A673 (cell line): ENCODE results near the gene CRELD2.

Experiments used
- EZH2 ChIP-seq: fragments of 200-600 bp; sonication (generic); IDR thresholded peaks from 2 replicates; pipeline ENCODE4 v1.6.1; 2017; ENCODE audit warnings: borderline replicate concordance, low read depth, mild to moderate bottlenecking, mixed read lengths, antibody characterized with exemption, low read length; ENCODE audit not compliant: poor library complexity, severe bottlenecking
- TF ChIP-seq, protein P1 (sequence below): fragments of 300-800, 200-600 bp; sonication (generic); conservative IDR thresholded peaks from 2 replicates; pipeline ENCODE4 v1.5.1; 2017; ENCODE audit warnings: low read depth, mild to moderate bottlenecking, antibody characterized with exemption, low read length, moderate library complexity, mixed read lengths

DNA sequence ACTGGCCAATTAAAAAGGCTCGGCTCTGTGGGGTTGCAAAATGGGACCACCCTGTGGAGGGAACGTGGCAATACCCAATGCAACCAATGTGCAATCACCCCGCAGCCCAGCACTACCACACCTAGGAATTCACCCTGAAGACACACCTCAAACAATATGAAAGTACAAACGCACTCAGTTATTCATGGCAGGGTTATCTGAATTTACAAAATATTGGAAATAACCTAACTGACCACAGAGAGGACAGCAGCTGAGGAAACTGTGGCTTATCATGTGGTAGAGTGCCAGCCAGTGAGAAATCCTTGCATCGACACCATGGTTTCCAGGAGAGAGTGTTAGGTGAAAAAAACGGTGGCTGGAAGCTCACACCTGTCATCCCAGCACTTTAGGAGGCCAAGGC, 18.9 kb upstream of the CRELD2 start:
- TF ChIP-seq, protein P1, sequence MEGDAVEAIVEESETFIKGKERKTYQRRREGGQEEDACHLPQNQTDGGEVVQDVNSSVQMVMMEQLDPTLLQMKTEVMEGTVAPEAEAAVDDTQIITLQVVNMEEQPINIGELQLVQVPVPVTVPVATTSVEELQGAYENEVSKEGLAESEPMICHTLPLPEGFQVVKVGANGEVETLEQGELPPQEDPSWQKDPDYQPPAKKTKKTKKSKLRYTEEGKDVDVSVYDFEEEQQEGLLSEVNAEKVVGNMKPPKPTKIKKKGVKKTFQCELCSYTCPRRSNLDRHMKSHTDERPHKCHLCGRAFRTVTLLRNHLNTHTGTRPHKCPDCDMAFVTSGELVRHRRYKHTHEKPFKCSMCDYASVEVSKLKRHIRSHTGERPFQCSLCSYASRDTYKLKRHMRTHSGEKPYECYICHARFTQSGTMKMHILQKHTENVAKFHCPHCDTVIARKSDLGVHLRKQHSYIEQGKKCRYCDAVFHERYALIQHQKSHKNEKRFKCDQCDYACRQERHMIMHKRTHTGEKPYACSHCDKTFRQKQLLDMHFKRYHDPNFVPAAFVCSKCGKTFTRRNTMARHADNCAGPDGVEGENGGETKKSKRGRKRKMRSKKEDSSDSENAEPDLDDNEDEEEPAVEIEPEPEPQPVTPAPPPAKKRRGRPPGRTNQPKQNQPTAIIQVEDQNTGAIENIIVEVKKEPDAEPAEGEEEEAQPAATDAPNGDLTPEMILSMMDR = no peak
- TF ChIP-seq EZH2 = no peak
